OCI-LY3 (cell line): Measurements from ENCODE around the gene PNISR.
A peak's percentile ranks its signal among the peaks of the same experiment; 100 is the strongest.

Experiments used
- H2AFZ ChIP-seq: fragments of 200-600, 300-600 bp; shearing (Covaris generic); 2 replicates; pipeline ENCODE4 v1.6.0; 2014; ENCODE audit warnings: antibody characterized with exemption, low read depth, low read length
- H3K27ac ChIP-seq: fragments of 200-600, 300-600 bp; sonication (generic); 2 replicates; pipeline ENCODE4 v1.5.1; 2014; ENCODE audit warnings: mild to moderate bottlenecking, low read length, moderate library complexity, mixed read lengths
- H3K27me3 ChIP-seq: fragments of 200-600, 300-600 bp; sonication (generic); 2 replicates; pipeline ENCODE4 v1.6.1; 2014; ENCODE audit warnings: low read depth, low read length, mixed read lengths
- H3K36me3 ChIP-seq: fragments of 200-600, 300-600 bp; sonication (generic); replicated peaks from 2 replicates; pipeline ENCODE3; 2014; ENCODE audit warnings: low read depth, low read length, mixed read lengths
- H3K4me1 ChIP-seq: fragments of 300-600, 200-600 bp; sonication (generic); 2 replicates; pipeline ENCODE4 v1.6.1; 2014; ENCODE audit warnings: low read length, mixed read lengths
- H3K4me2 ChIP-seq: fragments of 200-600, 300-600 bp; sonication (generic); 2 replicates; pipeline ENCODE4 v1.6.1; 2014; ENCODE audit warnings: low read length, mixed read lengths
- H3K4me3 ChIP-seq: fragments of 300-600, 200-600 bp; sonication (generic); 2 replicates; pipeline ENCODE4 v1.5.1; 2014; ENCODE audit warnings: antibody characterized with exemption, mild to moderate bottlenecking, low read length, moderate library complexity
- H3K79me2 ChIP-seq: fragments of 300-600, 200-600 bp; shearing (Covaris generic); 2 replicates; pipeline ENCODE4 v1.6.1; 2014; ENCODE audit warnings: mild to moderate bottlenecking, low read length, mixed read lengths
- H3K9ac ChIP-seq: fragments of 300-600, 200-600 bp; shearing (Covaris generic); 2 replicates; pipeline ENCODE4 v1.6.0; 2014; ENCODE audit warnings: mild to moderate bottlenecking, low read length, moderate library complexity
- H3K9me3 ChIP-seq: fragments of 200-600, 300-600 bp; shearing (Covaris generic); 2 replicates; pipeline ENCODE4 v1.6.1; 2014; ENCODE audit warnings: low read length, mixed read lengths; ENCODE audit not compliant: insufficient read depth
- H4K20me1 ChIP-seq: fragments of 200-600, 300-600 bp; sonication (generic); 2 replicates; pipeline ENCODE4 v1.6.1; 2016; ENCODE audit warnings: low read length, mixed read lengths; ENCODE audit not compliant: insufficient read depth
- EZH2phosphoT487 ChIP-seq: fragments of 200-600 bp; shearing (Covaris generic); IDR thresholded peaks from 2 replicates; pipeline ENCODE4 v1.6.1; 2018; ENCODE audit warnings: antibody characterized with exemption, mixed run types, low read depth
- TF ChIP-seq, protein P1 (sequence below): fragments of 200-600, 300-600 bp; sonication (generic); IDR thresholded peaks from 2 replicates; pipeline ENCODE4 v1.5.1; 2014; ENCODE audit warnings: antibody characterized with exemption, low read length, low read depth

The PNISR gene

GRCh38 chr6:99348288-99349170 is 76.6 kb downstream of the PNISR start:
- Histone ChIP-seq H3K79me2 (no peaks in the 10 kb centered on the region), H2AFZ (no peak overlapping the region), H3K4me3 (peak overlapping the region; percentile 82), H3K4me1 (peaks cover 8% of the 10 kb centered on the region), H4K20me1 (no peaks in the 10 kb centered on the region), H3K36me3 (no peaks in the 10 kb centered on the region), H3K27me3 (peaks cover 5% of the 10 kb centered on the region; the same call in 1 of the 2 replicates), H3K4me2 (peak overlapping the region; percentile 76), H3K27ac (no peak overlapping the region), H3K9ac (peak overlapping the region; percentile 41; the same call in 1 of the 2 replicates), H3K9me3 (no peaks in the 10 kb centered on the region)
- no peak for TF ChIP-seq EZH2phosphoT487
- TF ChIP-seq, protein P1, sequence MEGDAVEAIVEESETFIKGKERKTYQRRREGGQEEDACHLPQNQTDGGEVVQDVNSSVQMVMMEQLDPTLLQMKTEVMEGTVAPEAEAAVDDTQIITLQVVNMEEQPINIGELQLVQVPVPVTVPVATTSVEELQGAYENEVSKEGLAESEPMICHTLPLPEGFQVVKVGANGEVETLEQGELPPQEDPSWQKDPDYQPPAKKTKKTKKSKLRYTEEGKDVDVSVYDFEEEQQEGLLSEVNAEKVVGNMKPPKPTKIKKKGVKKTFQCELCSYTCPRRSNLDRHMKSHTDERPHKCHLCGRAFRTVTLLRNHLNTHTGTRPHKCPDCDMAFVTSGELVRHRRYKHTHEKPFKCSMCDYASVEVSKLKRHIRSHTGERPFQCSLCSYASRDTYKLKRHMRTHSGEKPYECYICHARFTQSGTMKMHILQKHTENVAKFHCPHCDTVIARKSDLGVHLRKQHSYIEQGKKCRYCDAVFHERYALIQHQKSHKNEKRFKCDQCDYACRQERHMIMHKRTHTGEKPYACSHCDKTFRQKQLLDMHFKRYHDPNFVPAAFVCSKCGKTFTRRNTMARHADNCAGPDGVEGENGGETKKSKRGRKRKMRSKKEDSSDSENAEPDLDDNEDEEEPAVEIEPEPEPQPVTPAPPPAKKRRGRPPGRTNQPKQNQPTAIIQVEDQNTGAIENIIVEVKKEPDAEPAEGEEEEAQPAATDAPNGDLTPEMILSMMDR = no peak
